Gastrocnemius medialis (tissue), 4 donors: ENCODE results near the gene VCAN. TPM values are rescaled to one million over a fixed set of nuclear protein-coding genes. Genes with fewer than 3 reads are reported as not detected.

Experiments
- ATAC-seq, 2 donors: fragments of 150-250 bp; one replicate each; pipeline ENCODE4 v1.9.1; 2016
- DNase-seq, 2 donors: peaks; one replicate each; pipeline ENCODE4 v3.0.0-alpha.2; 2019
- H3K27ac ChIP-seq, 4 donors: fragments of 200-600 bp; sonication (generic); 1 replicate in 1 of 4; 2 replicates in 3 of 4; pipeline ENCODE4 v1.5.1; 2016 to 2018; ENCODE audit warnings: mild to moderate bottlenecking in 2 of 4, moderate library complexity in 1 of 4
- H3K27me3 ChIP-seq, 3 donors: fragments of 200-600 bp; sonication (generic) in 2 of 3; 1 replicate in 1 of 3; 2 replicates in 2 of 3; pipeline versions ENCODE4 v1.5.1 to v1.6.0; 2016 to 2019; ENCODE audit warnings: mild to moderate bottlenecking in 1 of 3, moderate library complexity in 1 of 3
- H3K36me3 ChIP-seq, 2 donors: fragments of 200-600 bp; sonication (generic) in 1 of 2; one replicate each; pipeline ENCODE4 v1.5.1; 2017 to 2018
- H3K4me1 ChIP-seq, 2 donors: fragments of 200-600 bp; sonication (generic) in 1 of 2; one replicate each; pipeline ENCODE4 v1.5.1; 2016 to 2017; ENCODE audit warnings: mild to moderate bottlenecking in 2 of 2
- H3K4me3 ChIP-seq, 4 donors: fragments of 200-600 bp; sonication (generic) in 3 of 4; 1 replicate in 1 of 4; 2 replicates in 3 of 4; pipeline ENCODE4 v1.5.1; 2016 to 2019; ENCODE audit warnings: mild to moderate bottlenecking in 2 of 4
- H3K9me3 ChIP-seq, 3 donors: fragments of 200-600 bp; sonication (generic) in 2 of 3; 1 replicate in 1 of 3; 2 replicates in 2 of 3; pipeline ENCODE4 v1.5.1; 2016 to 2019
- CTCF ChIP-seq, 5 experiments: fragments of 450-650 bp in 3 of 5; fragments of 200-600 bp in 2 of 5; sonication (generic) in 2 of 5; IDR thresholded peaks in 4 of 5; conservative IDR thresholded peaks in 1 of 5; 1 replicate in 4 of 5; 2 replicates in 1 of 5; pipeline ENCODE4 v1.5.1; 2016 to 2019; ENCODE audit warnings: antibody characterized with exemption in 5 of 5, mild to moderate bottlenecking in 3 of 5, moderate library complexity in 3 of 5
- POLR2A ChIP-seq, 2 donors: fragments of 450-650 bp; IDR thresholded peaks; one replicate each; pipeline ENCODE4 v1.6.1; 2017; ENCODE audit warnings: antibody characterized with exemption in 2 of 2, mild to moderate bottlenecking in 2 of 2, moderate library complexity in 2 of 2
- in situ Hi-C, 4 donors: fragments of 200-750 bp; cut with MboI; loops; one replicate each; pipeline versions ENCODE4 v1.15.0 to v1.8.0; 2017; ENCODE audit warnings: low sequenced_read_pairs in 4 of 4
- intact Hi-C: fragments of 100-400 bp; cut with DNase I; formaldehyde crosslinking; loops from one replicate; pipeline ENCODE4 v1.15.1; 2023; ENCODE audit warnings: low total_unique reads
- total RNA-seq, 4 donors: library from RNA; depleted of rRNA; stranded (reverse); fragments of >200 nt; gene quantifications; one replicate each; pipeline versions ENCODE4 v1.1.0 to v1.2.3, GENCODE V29; 2016

Gene VCAN
- total RNA-seq, 4 donors from 2014 or later: 5.9 to 29.9 (median 17.4) TPM

- Histone ChIP-seq H3K4me3 (peak overlapping the region; percentile 49 to 57 (median 50)), H3K27ac (peak overlapping the region; percentile 43 to 62 (median 56)), H3K4me1 (peaks cover 14 to 35% of the 10 kb centered on the region in 2 donors), H3K9me3 (no peaks in the 10 kb centered on the region), H3K36me3 (no peaks in the 10 kb centered on the region), H3K27me3 (peaks cover 50 to 72% (median 70%) of the 10 kb centered on the region in 3 donors)
- intact Hi-C loops: loop anchor here (5.0 kb wide), 1 partner anchor 1115 kb away; no protein-coding TSS in a partner anchor
- peak; percentile 18 to 28 for DNase-seq
- in situ Hi-C loops: loop anchor here in 1 of 4 donors (25.0 kb wide), 1 partner anchor 1110 kb away; no protein-coding TSS in a partner anchor
- ATAC-seq: peak; percentile 27 to 30
- TF ChIP-seq CTCF (IDR thresholded peaks at IDR 0.05 in 4 of 5, conservative IDR thresholded peaks at IDR 0.05 in 1 of 5) (no peak), POLR2A (IDR thresholded peaks at IDR 0.05) (no peak)
Measured at GRCh38 chr5:83472508-83473345, 1.2 kb downstream of the VCAN start.

- peaks cover 14 to 35% of the 10 kb centered on the region in 2 donors for H3K4me1 ChIP-seq
- H3K27ac ChIP-seq: peak overlapping the region; percentile 59 to 65 (median 62)
- no peaks in the 10 kb centered on the region for H3K36me3 ChIP-seq
- peaks cover 49 to 70% (median 68%) of the 10 kb centered on the region in 3 donors for H3K27me3 ChIP-seq
- intact Hi-C loops: loop anchor here (5.0 kb wide), 1 partner anchor 1116 kb away; no protein-coding TSS in a partner anchor
- peak; percentile 67 to 82 for DNase-seq
- no peaks in the 10 kb centered on the region for H3K9me3 ChIP-seq
- in situ Hi-C loops: loop anchor here in 1 of 4 donors (25.0 kb wide), 1 partner anchor 1111 kb away; no protein-coding TSS in a partner anchor
- peak; percentile 67 to 71 for ATAC-seq
- H3K4me3 ChIP-seq: peak overlapping the region; percentile 49 to 57 (median 50)
- TF ChIP-seq CTCF (IDR thresholded peaks at IDR 0.05 in 4 of 5, conservative IDR thresholded peaks at IDR 0.05 in 1 of 5) (peak; percentile 18 to 61 (median 52)), POLR2A (IDR thresholded peaks at IDR 0.05) (peak; percentile 6 to 53)
Measured at GRCh38 chr5:83473346-83474160, 2.0 kb downstream of the VCAN start.

- TF ChIP-seq POLR2A (IDR thresholded peaks at IDR 0.05) (peak in 1 of 2 donors; percentile 40), CTCF (IDR thresholded peaks at IDR 0.05 in 4 of 5, conservative IDR thresholded peaks at IDR 0.05 in 1 of 5) (no peak)
- H3K4me3 ChIP-seq: peak overlapping the region; percentile 49 to 57 (median 50)
- no peaks in the 10 kb centered on the region for H3K36me3 ChIP-seq
- in situ Hi-C loops: loop anchor here in 1 of 4 donors (25.0 kb wide), 1 partner anchor 1112 kb away; no protein-coding TSS in a partner anchor
- peak overlapping the region; percentile 55 to 65 (median 60) for H3K27ac ChIP-seq
- H3K4me1 ChIP-seq: peaks cover 14 to 35% of the 10 kb centered on the region in 2 donors
- ATAC-seq: peak; percentile 24 to 35
- DNase-seq: peak; percentile 40 to 73
- H3K9me3 ChIP-seq: no peaks in the 10 kb centered on the region
- intact Hi-C loops: loop anchor here (5.0 kb wide), 1 partner anchor 1117 kb away; no protein-coding TSS in a partner anchor
- peaks cover 47 to 70% (median 60%) of the 10 kb centered on the region in 3 donors for H3K27me3 ChIP-seq
Measured at GRCh38 chr5:83474161-83474796, 2.7 kb downstream of the VCAN start.

GRCh38 chr5:83474991-83475390 is 3.4 kb downstream of the VCAN start:
- TF ChIP-seq POLR2A (IDR thresholded peaks at IDR 0.05): no peak
- TF ChIP-seq CTCF (IDR thresholded peaks at IDR 0.05 in 4 of 5, conservative IDR thresholded peaks at IDR 0.05 in 1 of 5): no peak
- ATAC-seq (no peak), DNase-seq (no peak)
- peak overlapping the region; percentile 26 to 65 (median 58) for H3K27ac ChIP-seq
- no peaks in the 10 kb centered on the region for H3K9me3 ChIP-seq
- in situ Hi-C loops: loop anchor here in 1 of 4 donors (25.0 kb wide), 1 partner anchor 1113 kb away; no protein-coding TSS in a partner anchor
- peaks cover 14 to 35% of the 10 kb centered on the region in 2 donors for H3K4me1 ChIP-seq
- H3K4me3 ChIP-seq: peak overlapping the region; percentile 49 to 57 (median 50)
- H3K27me3 ChIP-seq: peaks cover 40 to 68% (median 53%) of the 10 kb centered on the region in 3 donors
- H3K36me3 ChIP-seq: no peaks in the 10 kb centered on the region
- intact Hi-C loops: loop anchor here (5.0 kb wide), 1 partner anchor 1118 kb away; no protein-coding TSS in a partner anchor
